CD4-positive, alpha-beta T cell treated with Interleukin-17A for 1 hour (primary cell): ENCODE measurements around the gene RPS27.
A peak's percentile ranks its signal among the peaks of the same experiment; 100 is the strongest.
"Not testable (repeated sequence)": the region's sequence is repeated elsewhere in the genome, so short reads cannot be mapped to it uniquely, and the experiment has no call there.

Experiments
- DNase-seq: peaks from one replicate; pipeline ENCODE4 v3.0.0-alpha.2; 2020

Gene RPS27

DNA sequence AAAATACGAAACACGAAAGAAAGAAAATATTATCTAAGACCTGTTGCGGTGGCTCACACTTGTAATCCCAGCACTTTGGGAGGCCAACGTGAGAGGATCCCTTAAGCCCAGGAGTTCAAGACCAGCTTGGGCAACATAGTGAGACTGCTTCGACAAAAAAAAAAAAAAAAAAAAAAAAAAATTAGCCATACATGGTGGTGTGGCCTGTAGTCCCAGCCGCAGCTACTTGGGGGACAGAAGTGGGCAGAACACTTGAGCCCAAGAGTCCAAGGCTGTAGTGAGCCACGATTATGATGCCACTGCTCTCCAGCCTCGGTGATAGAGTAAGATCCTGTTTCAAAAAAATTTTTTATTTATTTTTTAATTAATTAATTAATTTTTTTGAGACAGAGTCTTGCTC lies 2.9 kb upstream of the RPS27 start:
- DNase-seq, result no peak

DNA sequence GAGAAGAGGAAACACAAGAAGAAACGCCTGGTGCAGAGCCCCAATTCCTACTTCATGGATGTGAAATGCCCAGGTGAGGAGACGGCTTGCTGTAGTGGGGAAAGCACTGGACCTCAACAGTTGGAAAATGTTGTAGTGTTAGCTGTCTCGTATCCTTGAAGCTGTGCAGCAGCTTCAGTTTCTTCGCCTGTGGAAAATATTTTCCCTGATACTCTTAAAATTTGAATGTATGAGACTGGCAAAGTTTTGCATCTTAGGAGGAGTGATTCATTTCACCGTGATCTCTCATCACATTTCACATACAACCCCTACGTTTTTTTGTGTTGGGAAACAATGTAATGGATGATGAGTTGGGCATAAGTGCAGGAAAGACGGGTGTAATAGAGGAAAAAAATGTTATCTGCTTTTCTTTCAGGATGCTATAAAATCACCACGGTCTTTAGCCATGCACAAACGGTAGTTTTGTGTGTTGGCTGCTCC lies 629 bp downstream of the RPS27 start:
- DNase-seq, result no peak

DNA sequence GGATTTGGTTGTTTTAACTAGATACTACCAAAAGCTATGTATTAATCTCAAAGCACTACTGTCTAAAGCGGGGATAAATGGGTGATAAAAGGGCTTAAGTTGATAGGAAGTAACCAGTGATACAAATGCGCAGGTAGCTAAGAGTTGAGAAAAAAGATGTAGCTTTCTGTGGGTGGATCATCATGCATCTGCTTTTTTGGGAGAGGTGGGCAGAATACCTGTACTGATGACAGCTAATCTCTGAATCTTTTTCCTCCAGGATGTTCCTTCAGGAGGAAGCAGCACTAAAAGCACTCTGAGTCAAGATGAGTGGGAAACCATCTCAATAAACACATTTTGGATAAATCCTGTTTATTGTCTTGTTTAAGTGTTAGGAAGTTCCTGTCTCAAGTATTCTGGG lies 1.2 kb downstream of the RPS27 start:
- peak; percentile 16 for DNase-seq

DNA sequence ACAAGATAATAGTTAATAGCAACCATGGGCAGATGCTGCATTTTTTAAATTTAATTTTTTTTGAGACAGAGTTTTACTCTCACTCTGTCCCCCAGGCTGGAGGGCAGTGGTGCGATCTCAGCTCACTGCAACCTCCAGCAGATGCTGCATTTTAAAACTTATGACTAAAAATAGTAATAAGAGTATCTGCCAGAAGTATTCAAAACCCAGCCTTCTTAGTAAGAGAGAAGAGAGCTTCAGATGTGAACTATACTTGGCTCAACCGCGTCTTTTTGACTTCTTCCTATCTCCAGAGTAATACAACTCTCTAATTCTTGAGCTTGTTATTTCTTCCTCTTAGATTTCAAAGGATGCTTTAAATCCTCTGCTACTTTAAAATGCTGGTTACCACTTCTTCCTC lies 4.6 kb downstream of the RPS27 start:
- no peak for DNase-seq

DNA sequence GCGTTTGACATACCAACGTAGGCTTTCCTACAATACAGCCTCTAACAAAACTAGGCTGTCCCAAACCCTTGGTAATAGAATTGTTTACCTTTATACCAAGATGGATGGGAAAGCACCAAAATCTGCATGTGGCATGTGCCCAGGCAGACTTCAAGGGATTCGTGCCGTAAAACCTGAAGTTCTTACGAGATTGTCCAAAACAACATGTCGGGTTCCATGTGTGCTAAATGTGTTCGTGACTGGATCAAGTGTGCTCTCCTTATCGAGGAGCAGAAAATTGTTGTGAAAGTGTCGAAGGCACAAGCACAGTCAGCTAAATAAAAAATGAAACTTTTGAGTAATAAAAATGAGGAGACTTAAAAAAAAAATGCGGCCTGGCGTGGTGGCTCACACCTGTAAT lies 5.1 kb downstream of the RPS27 start:
- no peak for DNase-seq

DNA sequence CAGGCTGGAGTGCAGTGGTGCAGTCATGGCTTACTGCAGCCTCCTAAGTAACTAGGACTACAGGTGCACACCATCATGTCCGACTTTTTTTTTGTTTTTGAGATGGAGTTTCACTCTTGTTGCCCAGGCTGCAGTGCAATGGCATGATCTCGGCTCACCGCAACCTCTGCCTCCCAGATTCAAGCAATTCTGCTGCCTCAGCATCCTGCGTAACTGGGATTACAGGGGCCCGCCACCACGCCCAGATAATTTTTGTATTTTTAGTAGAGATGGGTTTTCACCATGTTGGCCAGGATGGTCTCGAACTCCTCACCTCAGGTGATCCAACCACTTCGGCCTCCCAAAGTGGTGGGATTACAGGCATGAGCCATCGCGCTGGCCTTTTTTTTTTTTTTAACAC lies 6.3 kb downstream of the RPS27 start:
- not testable (repeated sequence) for DNase-seq

DNA sequence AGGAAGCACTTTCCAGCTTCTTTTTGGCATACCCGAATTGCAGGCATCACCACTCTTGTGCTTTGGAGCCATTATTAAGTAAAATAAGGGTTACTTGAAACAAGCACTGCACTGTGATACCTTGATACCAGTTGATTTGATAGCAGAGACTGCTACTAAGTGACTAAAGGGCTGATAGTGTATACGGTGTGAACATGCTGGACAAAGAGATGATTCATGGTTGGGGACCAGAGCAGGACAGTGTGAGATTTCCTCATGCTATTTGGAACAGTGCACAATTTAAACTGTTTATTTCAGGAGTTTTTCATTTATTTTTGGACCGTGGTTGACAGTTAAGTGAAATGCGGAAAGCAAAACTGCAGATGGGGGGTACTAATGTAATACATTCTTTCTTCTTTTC lies 9.9 kb downstream of the RPS27 start:
- no peak for DNase-seq

DNA sequence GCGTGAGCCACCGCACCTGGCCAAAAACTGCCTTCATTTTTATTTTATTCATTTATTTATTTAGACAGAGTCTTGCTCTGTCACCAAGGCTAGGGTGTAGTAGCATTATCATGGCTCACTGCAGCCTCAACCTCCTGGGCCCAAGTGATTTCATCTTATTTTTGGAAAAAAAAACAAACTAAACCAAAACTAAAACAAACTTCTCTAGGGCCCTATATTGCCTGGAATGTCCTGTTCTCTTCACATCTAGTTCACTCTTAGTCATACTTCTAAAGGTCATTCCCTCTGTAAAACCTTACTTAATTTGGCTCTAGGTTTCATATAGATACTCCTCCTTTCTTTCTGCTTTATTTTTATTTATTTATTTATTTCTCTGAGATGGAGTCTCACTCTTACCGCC lies 15.6 kb downstream of the RPS27 start:
- DNase-seq, result no peak

DNA sequence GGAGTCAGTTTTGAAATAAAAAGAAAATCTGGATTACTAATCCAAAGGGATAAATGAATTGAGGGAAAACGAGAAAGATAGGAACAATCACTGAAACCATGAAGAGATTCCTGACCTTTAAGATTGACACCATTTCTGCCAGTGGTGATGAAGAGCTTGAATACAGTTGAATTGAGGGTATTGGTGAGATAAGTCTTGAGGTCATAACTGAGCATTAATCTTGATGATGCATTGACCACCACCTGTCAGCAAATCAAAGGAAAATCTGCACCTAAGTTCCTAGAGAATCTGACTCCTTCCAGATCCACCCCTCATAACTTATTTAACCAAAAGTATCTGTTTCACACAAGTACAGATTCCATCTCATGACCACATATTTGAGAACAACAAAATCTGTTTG lies 21.6 kb downstream of the RPS27 start:
- no peak for DNase-seq

DNA sequence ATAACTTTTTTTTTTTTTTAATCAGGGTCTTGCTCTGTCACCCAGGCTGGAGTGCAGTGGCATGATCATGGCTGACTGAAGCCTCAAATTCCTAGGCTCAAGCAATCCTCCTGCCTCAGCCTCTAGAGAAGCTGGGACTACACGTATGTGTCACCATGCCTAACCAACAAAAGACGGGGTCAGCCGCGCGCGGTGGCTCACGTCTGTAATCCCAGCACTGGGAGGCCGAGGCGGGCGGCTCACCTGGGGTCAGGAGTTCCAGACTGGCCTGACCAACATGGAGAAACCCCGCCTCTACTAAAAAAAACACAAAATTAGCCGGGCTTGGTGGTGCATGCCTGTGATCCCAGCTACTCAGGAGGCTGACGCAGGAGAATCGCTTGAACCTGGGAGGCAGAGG lies 22.0 kb downstream of the RPS27 start:
- DNase-seq, result not testable (repeated sequence)

DNA sequence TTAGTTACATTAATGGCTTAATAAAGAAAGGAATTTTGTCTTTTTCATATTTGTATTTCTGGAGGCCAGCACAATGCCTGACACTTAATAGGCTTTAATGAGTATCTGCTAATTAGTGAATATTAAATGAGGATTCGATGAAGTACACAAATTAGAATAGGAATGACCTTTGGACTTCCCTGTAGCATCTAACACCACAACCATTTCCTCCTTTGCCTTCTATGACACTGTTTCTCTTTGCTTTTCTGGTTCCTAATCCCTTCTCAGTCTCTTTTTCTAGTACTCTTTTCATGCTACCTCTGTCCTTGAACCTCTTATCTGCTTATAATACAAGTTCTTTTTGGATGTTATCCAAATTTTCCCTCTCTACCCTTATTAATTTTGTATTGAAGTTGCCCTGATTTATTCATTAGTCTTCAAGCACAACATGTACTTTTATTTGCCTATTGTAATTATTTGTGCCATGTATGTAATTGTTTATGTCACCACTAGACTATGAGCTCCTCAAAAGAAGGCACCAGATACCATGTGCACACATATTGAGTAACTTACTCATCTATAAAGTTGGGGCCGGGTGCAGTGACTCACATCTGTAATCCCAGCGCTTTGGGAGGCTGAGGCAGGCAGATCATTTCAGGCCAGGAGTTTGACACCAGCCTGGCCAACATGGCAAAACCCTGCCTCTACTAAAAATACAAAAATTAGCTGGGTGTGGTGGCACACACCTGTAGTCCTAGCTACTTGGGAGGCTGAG lies 23.8 kb downstream of the RPS27 start:
- no peak for DNase-seq

DNA sequence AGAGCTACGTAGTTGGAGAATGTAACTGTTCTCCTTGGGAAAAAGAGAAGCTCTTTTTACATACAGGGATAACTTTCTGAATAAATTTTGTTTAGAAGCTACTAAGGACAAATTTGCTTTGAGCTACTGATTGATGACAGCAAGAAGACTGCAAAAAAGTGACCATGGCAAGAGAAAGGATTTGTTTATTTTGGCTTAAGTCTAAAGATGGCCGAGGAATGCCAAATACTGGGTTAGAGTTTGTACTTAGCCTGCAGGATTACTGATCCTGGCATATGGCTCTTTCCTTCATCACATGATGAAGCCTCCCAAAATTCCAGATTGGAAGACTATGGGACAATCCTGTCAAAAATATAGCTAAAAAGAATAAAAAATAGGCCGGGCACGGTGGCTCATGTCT lies 28.7 kb downstream of the RPS27 start:
- DNase-seq, result no peak

DNA sequence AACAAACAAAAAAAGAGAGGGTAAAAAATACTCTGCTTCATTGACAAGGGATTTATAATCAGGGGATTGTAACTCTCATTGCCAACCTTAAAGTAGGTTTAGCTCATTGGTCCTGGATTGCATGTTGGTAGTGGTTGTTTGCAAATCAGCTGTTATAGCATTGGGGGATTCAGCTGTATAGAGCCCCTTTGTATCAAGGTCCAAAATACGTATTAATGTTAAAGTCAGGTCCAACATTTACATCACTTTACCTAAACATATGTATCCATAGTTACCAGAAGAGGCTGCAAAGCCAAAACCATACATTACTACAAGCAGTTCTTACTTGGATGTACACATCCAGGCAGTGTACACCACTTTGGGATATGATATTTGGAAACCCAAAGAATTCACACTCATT lies 29.4 kb downstream of the RPS27 start:
- no peak for DNase-seq

DNA sequence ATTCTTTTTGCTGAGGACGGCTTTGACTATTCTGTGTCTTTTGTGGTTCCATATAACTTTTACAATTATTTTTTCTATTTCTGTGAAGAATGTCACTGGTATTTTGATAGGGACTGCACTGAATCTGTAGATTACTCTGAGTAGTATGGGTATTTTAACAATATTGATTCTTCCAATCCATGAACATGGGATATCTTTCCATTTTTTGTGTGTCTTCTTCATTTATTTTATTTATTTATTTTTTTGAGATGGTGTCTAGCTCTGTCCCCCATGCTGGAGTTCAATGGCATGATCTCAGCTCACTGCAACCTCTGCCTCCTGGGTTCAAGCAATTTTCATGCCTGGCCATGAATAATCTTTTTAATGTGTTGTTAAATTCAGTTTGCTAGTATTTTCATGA lies 43.1 kb downstream of the RPS27 start:
- DNase-seq, result not testable (repeated sequence)
